Astrocyte (in vitro differentiated cells and primary cell): ENCODE results near the gene GPR142. TPM values are rescaled to one million over a fixed set of nuclear protein-coding genes. Genes with fewer than 3 reads are reported as not detected.

Source experiments
- DNase-seq: peaks from one replicate; pipeline ENCODE4 v3.0.0-alpha.2; 2010; ENCODE audit warnings: low read depth
- FAIRE-seq: peaks from 2 replicates; lab custom pipeline; 2011; peaks lifted over from hg19 to GRCh38; lab: Jason Lieb, UNC
- H2AFZ ChIP-seq: 2 replicates; pipeline ENCODE4 v1.6.0; 2012; ENCODE audit warnings: low read depth, low read length, inconsistent platforms
- H3K27ac ChIP-seq: 2 replicates; pipeline ENCODE4 v1.5.1; 2011; ENCODE audit warnings: low read depth, low read length, inconsistent platforms
- H3K27me3 ChIP-seq: 2 replicates; pipeline ENCODE4 v1.6.0; 2011; ENCODE audit warnings: low read length, inconsistent platforms; ENCODE audit not compliant: insufficient read depth
- H3K36me3 ChIP-seq: 2 replicates; pipeline ENCODE4 v1.5.1; 2011; ENCODE audit warnings: low read length, inconsistent platforms; ENCODE audit not compliant: insufficient read depth
- H3K4me1 ChIP-seq: 2 replicates; pipeline ENCODE4 v1.5.1; 2011; ENCODE audit warnings: low read length, inconsistent platforms; ENCODE audit not compliant: insufficient read depth
- H3K4me2 ChIP-seq: 2 replicates; pipeline ENCODE4 v1.6.0; 2012; ENCODE audit warnings: low read length, inconsistent platforms
- H3K4me3 ChIP-seq: 2 replicates; pipeline ENCODE4 v1.5.1; 2011; ENCODE audit warnings: low read depth, mild to moderate bottlenecking, low read length, inconsistent platforms; ENCODE audit not compliant: insufficient read depth
- H3K79me2 ChIP-seq: 2 replicates; pipeline ENCODE4 v1.6.0; 2012; ENCODE audit warnings: mild to moderate bottlenecking, low read length, inconsistent platforms; ENCODE audit not compliant: insufficient read depth
- H3K9ac ChIP-seq: 2 replicates; pipeline ENCODE4 v1.6.0; 2012; ENCODE audit warnings: mild to moderate bottlenecking, low read length, inconsistent platforms
- H3K9me3 ChIP-seq: 2 replicates; pipeline ENCODE4 v1.5.1; 2012; ENCODE audit warnings: low read depth, mild to moderate bottlenecking, low read length, inconsistent platforms; ENCODE audit not compliant: insufficient read depth
- H4K20me1 ChIP-seq: 2 replicates; pipeline ENCODE4 v1.6.0; 2012; ENCODE audit warnings: low read length, inconsistent platforms; ENCODE audit not compliant: insufficient read depth
- H3K27ac Mint-ChIP-seq: one replicate; pipeline ENCODE4 v1.8.0; 2021; ENCODE audit warnings: mild to moderate bottlenecking, mixed read lengths; ENCODE audit not compliant: unreplicated experiment
- H3K27me3 Mint-ChIP-seq: one replicate; pipeline ENCODE4 v1.8.0; 2021; ENCODE audit warnings: low read depth, mixed read lengths; ENCODE audit not compliant: unreplicated experiment
- H3K36me3 Mint-ChIP-seq: one replicate; pipeline ENCODE4 v1.8.0; 2021; ENCODE audit warnings: low read depth, mixed read lengths; ENCODE audit not compliant: unreplicated experiment
- H3K4me1 Mint-ChIP-seq: one replicate; pipeline ENCODE4 v1.8.0; 2021; ENCODE audit warnings: low read depth, mixed read lengths; ENCODE audit not compliant: unreplicated experiment
- H3K4me3 Mint-ChIP-seq: one replicate; pipeline ENCODE4 v1.8.0; 2021; ENCODE audit warnings: mild to moderate bottlenecking, moderate library complexity, mixed read lengths; ENCODE audit not compliant: unreplicated experiment
- H3K9me3 Mint-ChIP-seq: one replicate; pipeline ENCODE4 v1.8.0; 2021; ENCODE audit warnings: mild to moderate bottlenecking, mixed read lengths; ENCODE audit not compliant: unreplicated experiment
- CTCF ChIP-seq: IDR thresholded peaks from 2 replicates; pipeline ENCODE4 v1.5.1; 2011; ENCODE audit warnings: low read depth, mild to moderate bottlenecking, inconsistent platforms, low read length, moderate library complexity; ENCODE audit not compliant: insufficient read depth
- EZH2 ChIP-seq: IDR thresholded peaks from 2 replicates; pipeline ENCODE4 v1.6.1; 2012; ENCODE audit warnings: mild to moderate bottlenecking, low read length, inconsistent platforms; ENCODE audit not compliant: insufficient read depth
- total RNA-seq: library from RNA; stranded (reverse); gene quantifications from 2 replicates; pipeline ENCODE4 v1.2.1, GENCODE V29; 2021

Gene GPR142
- total RNA-seq, 1 donor from 2014 or later, result not detected

GRCh38 chr17:74362810-74363498 lies 4.4 kb upstream of the GPR142 start:
- Histone ChIP-seq H3K4me3 (no peak overlapping the region), H3K9me3 (no peaks in the 10 kb centered on the region), H3K9ac (no peak overlapping the region), H3K4me2 (no peak overlapping the region), H3K27me3 (peaks cover 14% of the 10 kb centered on the region), H3K4me1 (no peaks in the 10 kb centered on the region), H2AFZ (no peak overlapping the region), H3K36me3 (no peaks in the 10 kb centered on the region), H3K27ac (no peak overlapping the region), H3K79me2 (no peaks in the 10 kb centered on the region), H4K20me1 (no peaks in the 10 kb centered on the region)
- peaks cover 62% of the 10 kb centered on the region for H3K27me3 Mint-ChIP-seq
- no peak overlapping the region for H3K27ac Mint-ChIP-seq
- DNase-seq (no peak), FAIRE-seq (no peak)
- no peaks in the 10 kb centered on the region for H3K36me3 Mint-ChIP-seq
- no peak overlapping the region for H3K4me3 Mint-ChIP-seq
- H3K4me1 Mint-ChIP-seq, result no peaks in the 10 kb centered on the region
- no peaks in the 10 kb centered on the region for H3K9me3 Mint-ChIP-seq
- TF ChIP-seq CTCF (no peak), EZH2 (no peak)

GRCh38 chr17:74368341-74369081 lies 1.2 kb downstream of the GPR142 start:
- no peaks in the 10 kb centered on the region for H3K36me3 ChIP-seq
- TF ChIP-seq CTCF (peak; percentile 63), EZH2 (no peak)
- H4K20me1 ChIP-seq, result no peaks in the 10 kb centered on the region
- H3K27me3 ChIP-seq, result no peaks in the 10 kb centered on the region
- no peaks in the 10 kb centered on the region for H3K79me2 ChIP-seq
- H3K4me3 ChIP-seq, result no peak overlapping the region
- no peak overlapping the region for H3K4me2 ChIP-seq
- H3K27ac ChIP-seq, result no peak overlapping the region
- H3K9ac ChIP-seq, result no peak overlapping the region
- H3K4me1 ChIP-seq, result no peaks in the 10 kb centered on the region
- FAIRE-seq (no peak), DNase-seq (no peak)
- Mint-ChIP-seq H3K9me3 (no peaks in the 10 kb centered on the region), H3K27ac (no peak overlapping the region), H3K4me3 (no peak overlapping the region), H3K36me3 (no peaks in the 10 kb centered on the region), H3K27me3 (peaks cover 45% of the 10 kb centered on the region), H3K4me1 (peaks cover 4% of the 10 kb centered on the region)
- H2AFZ ChIP-seq, result no peak overlapping the region
- H3K9me3 ChIP-seq, result no peaks in the 10 kb centered on the region
